GM19372 (cell line): ENCODE measurements around the gene GOLPH3L.
"Not testable (repeated sequence)": the region's sequence is repeated elsewhere in the genome, so short reads cannot be mapped to it uniquely, and the experiment has no call there.

Source experiments
- ATAC-seq: cut with Tn5 transposase; IDR thresholded peaks from one replicate; pipeline ENCODE4 v1.9.1; 2021; ENCODE audit warnings: mild to moderate bottlenecking, low read depth, moderate library complexity; ENCODE audit not compliant: unreplicated experiment

The GOLPH3L gene

DNA sequence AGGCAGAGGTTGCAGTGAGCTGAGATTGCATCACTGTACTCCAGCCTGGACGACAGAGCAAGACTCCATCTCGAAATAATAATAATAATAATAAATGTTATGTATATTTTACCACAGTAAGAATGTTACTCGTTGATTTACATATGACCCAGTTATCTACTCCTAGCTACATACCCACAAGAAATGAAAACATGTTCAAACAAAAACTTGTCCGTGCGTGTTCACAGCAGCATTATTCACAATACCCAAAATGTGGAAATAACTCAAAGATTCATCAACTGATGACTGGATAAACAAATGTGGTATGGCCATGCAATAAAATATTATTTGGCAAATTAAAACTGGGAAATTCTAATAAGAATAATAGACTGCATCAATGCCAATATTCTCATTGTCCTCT is 35.8 kb downstream of the GOLPH3L start:
- no peak for ATAC-seq

DNA sequence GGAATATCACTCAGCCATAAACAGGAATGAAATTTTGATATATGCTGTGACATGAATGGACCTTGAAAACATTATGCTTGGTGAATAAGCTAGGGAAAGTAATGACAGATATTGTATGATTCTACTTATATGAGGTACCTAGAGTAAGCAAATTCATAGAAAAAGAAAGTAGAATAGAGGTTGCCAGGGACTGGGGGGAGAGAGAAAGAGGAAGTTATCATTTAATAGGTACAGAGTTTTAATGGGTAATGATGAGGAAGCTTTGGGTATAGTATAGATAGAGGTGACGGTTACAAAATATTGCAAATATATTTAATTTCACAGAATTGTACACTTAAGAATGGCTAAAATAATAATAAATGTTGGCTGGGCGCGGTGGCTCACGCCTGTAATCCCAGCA is 36.4 kb downstream of the GOLPH3L start:
- no peak for ATAC-seq

DNA sequence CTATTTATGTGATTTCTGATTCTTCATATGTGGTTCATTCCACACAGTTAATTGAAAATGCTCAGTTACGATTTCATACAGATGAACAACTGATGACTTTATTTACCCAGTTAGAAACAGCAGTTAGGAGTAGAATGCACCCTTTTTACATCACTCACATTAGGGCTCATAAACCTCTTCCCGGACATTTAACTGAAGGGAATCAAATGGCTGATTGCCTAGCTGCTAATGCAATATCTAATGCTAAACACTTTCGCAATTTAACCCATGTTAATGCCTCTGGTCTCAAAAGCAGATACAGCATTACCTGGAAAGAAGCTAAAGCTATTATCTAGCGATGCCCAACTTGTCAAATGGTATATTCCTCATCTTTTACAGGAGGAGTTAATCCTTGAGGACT is 39.9 kb downstream of the GOLPH3L start:
- not testable (repeated sequence) for ATAC-seq

DNA sequence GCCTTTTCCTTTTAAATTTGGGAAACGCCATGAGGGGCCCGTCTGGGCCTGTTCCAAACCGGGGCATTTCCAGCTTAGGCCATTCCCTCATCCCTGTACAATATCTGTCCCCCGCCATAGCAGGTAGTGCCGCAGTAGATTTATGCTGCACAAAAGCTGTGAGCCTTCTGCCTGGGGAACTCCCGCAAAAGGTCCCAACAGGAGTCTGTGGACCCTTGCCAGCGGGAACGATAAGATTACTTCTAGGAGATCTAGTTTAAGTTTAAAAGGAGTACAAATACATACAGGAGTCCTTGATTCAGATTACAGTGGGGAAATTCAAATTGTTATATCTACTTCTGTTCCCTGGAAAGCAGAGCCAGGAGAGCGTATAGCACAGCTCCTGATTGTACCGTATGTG is 42.3 kb downstream of the GOLPH3L start:
- ATAC-seq = not testable (repeated sequence)

DNA sequence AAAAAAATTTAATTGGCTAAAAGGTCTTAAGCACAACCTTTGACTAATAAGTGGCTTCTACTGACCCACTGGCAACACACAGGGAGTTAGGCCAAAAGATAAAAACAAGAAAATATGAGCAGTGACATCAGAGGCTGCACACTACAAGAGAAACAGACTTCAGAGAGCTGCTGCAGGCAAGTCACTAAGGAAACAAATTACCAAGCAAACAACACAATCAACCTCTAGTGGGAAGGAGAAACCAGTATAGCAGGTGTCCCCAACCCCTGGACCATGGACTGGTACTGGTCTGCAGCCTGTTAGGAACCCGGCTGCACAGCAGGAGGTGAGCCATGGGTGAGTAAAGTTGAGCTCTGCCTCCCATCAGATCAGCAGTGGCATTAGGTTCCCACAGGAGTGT is 46.8 kb downstream of the GOLPH3L start:
- ATAC-seq = no peak

DNA sequence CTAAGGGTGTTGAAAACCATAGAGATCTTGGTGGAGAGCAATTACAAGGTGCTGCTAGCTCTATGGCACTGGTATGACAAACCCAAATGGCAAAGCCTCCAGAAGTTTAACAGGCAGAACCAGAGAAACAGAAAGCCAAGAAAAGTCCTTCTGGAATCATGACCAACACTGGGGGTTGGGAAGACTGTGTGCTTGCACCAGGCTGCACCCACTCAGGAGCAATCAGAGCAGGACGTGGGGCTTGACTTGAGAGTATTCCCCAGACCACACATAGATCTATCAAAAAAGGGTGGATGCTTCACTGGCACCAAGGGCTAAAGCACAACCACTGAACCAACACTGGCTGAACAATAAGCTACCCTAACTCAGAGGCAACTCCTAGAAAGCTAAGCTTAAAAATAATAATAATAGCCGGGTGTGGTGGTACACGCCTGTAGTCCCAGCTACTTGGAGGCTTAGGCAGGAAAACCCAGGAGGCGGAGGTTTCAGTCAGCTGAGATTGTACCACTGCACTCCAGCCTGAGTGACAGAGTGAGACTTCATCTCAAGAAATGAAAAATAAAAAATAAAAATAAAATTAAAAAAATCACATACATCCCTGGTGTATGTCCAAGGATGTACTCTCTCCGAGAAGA is 47.4 kb downstream of the GOLPH3L start:
- ATAC-seq = no peak

DNA sequence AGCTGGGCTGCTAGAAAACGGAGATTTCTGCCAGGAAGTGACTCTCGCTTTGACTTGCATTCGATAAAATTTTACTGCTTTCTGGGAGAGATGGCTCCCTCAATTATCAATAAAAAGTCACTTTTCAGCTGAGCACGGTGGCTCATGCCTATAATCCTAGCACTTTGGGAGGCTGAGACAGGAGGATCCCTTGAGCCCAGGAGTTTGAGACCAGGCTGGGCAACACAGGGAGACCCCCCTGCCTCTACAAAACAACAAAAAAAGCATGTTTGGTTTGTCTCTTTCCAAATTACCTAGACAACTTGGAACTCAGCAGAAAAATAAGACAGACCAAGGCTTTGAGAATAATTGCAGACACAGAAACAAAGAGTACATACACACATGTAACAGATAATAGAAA is 54.7 kb downstream of the GOLPH3L start:
- no peak for ATAC-seq

DNA sequence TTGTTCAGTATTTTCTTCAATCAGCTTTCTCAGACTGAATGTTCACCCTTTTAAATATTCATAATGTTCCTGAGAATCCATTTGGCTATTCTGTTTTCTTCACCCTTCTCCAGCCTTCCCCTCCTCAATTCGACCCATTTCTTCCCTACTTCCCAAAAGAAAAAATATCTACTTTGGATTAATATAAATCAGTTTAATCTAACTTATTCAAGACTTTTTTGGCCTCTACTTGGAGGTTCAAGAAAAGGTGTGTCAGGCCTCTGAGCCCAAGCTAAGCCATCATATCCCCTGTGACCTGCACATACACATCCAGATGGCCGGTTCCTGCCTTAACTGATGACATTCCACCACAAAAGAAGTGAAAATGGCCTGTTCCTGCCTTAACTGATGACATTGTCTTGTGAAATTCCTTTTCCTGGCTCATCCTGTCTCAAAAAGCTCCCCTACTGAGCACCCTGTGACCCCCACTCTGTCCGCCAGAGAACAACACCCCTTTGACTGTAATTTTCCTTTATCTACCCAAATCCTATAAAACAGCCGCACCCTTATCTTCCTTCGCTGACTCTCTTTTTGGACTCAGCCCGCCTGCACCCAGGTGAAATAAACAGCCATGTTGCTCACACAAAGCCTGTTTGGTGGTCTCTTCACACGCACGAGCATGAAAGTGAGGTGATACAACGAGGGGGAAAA is 55.7 kb downstream of the GOLPH3L start:
- ATAC-seq = not testable (repeated sequence)

DNA sequence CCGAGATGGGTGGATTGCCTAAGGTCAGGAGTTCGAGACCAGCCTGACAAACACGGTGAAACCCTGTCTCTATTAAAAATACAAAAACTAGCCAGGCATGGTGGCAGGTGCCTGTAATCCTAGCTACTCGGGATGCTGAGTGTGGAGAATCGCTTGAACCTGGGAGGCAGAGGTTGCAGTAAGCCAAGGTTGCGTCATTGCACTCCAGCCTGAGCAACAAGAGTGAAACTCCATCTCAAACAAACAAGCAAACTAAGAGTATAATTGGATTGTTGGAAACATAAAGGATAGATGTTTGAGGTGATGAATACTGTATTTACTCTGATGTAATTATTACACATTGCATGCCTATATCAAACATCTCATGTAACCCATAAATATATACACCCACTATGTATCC is 58.5 kb downstream of the GOLPH3L start:
- ATAC-seq = not testable (repeated sequence)

DNA sequence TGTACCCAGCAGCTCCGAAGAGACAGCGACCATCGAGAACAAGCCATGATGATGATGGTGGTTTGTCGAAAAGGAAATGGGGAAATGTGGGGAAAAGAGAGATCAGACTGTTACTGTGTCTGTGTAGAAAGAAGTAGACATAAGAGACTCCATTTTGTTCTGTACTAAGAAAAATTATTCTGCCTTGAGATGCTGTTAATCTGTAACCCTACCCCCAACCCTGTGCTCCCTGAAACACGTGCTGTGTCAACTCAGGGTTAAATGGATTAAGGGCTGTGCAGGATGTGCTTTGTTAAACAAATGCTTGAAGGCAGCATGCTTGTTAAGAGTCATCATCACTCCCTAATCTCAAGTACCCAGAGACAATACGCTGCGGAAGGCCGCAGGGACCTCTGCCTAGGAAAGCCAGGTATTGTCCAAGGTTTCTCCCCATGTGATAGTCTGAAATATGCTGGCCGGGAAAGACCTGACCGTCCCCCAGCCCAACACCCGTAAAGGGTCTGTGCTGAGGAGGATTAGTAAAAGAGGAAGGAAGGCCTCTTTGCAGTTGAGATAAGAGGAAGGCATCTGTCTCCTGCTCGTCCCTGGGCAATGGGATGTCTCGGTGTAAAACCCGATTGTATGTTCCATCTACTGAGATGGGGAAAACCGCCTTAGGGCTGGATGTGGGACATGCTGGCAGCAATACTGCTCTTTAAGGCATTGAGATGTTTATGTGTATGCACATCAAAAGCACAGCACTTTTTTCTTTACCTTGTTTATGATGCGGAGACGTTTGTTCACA is 61.9 kb downstream of the GOLPH3L start:
- not testable (repeated sequence) for ATAC-seq

DNA sequence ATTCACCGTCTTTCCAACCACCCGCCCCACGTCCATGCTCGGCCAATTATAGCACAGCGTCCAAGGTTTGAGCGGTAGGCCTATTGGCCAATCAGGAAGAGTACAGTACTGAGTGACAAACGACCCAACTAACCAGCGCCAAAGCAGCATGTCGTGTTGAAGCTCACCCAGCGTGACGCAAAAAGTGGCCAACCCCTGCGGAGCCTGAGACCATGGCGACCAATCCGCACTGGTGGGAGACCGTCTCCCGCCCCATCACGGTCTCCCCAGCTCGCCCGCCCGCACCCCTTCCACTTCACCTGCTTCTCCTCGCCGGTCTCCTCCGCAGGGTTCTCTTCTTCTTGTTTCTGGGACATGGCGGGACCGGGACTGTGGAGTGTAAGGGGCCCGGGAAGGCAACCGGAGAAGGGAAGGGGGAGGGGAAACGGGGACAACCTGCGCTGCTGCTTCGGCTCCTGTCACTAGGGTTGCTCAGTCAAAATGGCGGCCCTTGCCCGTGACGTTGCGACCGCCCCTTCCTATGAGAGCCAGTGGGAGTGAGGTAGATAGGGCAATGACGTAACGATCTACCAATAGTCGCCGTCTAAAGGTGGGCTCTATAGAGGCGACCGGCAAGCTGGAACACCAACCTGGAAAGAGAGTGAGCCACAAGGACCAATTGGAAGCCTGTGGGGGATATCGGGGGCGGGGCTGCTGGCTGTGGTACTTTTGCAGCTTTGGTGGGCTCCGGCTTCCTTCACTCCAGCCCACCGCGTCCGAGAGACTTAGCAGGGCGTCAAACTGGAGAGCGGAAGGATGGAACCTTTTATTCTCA is 67.6 kb downstream of the GOLPH3L start, which contains the start of gene ENSA:
ENSA (minus strand) TSS at position 498 of the 814 bp plus-strand sequence; CDS start at position 356, 142 bp downstream.
- ATAC-seq = peak; percentile 86

DNA sequence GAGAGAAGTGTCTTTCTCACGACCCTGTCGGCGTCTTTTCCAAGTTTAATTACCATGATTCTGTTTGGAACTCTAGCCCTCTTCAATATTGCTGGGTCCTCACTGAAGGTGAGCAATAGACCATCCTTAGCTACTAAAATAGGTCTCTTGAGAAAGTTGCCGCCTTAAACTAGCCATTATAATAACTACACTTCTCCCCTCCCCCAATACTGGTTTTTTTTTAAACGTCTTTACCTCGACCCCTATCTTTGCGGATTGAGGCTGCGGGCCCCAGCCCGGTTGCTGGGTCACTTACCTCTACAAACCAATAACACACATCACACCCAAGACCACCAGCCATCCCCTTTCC is 68.2 kb downstream of the GOLPH3L start:
- no peak for ATAC-seq

DNA sequence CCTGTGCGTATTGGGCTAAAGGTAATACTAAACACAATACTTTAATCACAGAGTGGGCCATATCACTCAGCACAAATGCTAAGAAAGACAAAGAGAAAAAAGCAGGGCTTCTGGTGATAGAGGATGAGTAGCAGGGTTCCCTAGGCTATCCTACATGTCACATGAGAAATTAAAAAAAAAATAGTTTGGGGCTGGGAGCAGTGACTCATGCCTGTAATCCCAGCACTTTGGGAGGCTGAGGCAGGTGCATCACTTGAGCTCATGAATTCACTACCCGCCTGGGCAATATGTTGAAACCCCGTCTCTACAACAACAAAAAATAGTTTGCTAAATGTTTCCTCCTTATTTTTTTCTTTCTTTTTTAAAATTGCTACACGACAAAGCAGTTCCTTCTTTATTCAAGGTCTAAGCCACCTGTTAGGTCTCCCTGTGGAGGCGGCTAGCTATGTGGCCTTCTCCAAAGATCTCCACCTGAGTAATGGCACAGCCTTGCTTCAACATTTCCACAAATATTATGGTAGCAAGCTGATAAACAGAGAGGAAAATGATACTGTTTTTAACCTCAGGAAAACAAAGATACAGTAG is 69.0 kb downstream of the GOLPH3L start:
- no peak for ATAC-seq

DNA sequence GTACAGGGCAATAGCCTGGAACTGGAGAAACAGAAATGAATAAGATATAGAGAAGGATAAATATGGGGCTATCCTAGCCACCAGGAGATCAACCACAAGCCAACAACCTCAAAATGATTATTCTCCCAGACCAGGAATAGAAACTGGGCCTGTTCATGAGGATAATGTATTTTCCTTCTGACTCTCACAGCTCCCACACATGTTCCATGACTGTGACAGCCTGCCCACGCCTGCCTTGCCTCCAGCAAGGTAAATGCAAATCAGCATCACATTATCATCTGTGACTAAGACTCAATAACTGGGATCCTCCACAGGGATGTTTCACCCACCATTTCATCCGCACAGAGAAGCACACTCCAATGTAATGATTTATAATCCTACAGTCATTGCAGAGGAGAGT is 70.8 kb downstream of the GOLPH3L start:
- no peak for ATAC-seq

DNA sequence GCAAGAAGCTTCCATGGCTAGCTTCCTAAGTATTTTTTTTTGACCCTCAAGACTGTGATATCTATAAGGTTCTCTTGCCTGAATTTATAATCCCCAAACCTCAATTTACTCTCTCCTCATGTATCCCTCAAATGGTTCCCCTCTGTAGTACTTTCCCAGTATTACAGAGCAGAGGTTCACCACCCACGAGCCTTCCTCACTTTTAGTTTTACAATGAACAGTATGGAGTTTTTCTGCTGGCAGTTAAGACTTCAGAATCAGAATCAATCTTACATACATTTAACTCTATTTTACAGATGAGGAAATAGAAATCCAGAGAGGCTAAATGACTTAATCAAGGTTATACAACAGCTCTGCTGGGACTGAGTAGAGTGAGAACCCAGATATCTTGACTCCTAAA is 72.4 kb downstream of the GOLPH3L start:
- ATAC-seq = not testable (repeated sequence)

DNA sequence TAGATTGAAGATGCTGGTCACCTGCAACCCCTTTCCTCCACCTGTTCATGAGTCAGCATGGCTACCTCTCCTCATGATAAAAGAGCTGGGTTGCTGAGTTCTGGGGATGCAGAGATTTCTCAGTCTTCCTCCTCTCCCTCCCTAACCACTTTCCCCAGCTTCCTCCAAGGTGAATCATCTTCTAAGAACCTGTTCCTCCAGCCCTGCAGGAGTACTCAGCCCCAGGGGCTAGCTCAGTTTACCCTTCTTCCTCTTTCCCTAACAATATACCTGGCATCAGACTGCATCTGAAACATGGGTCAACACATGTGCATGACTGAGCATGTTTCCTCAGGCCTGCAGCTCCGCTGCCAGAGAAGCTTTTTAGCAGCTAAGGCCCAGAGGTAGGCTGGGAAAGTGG is 72.8 kb downstream of the GOLPH3L start:
- not testable (repeated sequence) for ATAC-seq

DNA sequence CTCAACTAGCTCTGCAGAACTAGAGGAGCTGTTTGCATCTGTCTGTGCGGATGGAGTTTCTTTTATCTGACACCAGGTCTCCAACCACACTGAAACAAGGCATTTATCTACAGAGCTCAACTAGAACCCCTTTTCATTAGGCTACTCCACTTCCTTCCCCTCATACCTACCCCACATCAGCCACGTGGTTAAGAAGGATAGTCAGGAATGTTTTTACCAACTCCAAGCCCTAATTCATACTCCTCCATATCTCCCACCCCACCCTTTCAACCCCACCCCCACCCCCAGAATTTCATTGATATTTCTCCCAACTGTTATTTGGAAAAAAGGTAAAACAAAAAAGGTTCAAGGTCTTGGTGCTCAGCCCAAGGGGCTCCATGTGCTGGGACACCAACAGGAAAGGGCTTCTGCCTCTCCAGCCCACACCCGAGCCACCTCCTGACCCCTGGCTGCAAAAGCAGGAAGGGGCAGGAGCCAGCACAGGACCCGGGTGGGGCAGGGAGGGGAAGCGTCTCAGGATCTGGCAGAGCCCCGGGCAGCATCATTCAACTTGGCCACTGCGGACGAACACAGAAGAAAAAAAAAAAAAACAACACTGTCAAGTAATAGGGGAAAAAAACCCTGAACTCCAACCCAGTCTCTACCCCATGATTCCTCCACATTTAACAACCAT is 74.5 kb downstream of the GOLPH3L start:
- ATAC-seq = no peak

DNA sequence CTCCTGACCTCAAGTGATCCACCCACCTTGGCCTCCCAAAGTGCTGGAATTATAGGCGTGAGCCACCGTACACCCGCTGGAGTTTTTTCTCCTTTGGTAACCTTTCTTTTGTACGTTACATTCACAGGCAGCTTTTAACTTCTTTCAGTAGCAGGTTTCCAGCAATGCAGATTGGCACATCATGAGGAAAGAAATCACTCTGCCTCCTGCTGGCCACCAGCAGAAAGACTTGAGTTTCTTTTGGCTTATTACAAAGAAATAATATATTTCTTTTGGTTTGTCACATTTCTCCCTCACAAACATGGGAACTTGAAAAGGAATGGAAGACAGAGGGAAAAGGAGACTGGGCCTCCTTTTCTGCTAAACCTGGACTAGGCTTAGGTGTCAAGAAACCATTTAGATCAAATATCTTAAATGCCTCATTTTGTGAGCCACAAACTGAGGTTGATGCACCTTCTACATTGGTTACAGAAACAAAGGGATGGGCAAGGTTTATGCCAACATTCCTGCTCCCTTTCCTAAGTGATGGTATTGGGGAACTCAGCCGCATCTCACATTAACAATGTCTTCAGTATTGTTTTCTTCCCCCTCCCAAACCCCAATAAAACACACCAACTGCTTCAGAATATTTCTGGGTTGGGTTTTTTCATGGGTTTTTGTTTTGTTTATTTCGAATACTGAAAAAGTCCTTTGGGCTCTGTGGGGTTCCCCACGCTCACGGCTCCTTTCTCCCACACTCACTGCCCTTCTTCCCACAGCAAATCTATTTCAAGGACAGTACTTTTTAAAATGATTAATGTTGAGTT is 75.3 kb downstream of the GOLPH3L start:
- ATAC-seq = no peak

DNA sequence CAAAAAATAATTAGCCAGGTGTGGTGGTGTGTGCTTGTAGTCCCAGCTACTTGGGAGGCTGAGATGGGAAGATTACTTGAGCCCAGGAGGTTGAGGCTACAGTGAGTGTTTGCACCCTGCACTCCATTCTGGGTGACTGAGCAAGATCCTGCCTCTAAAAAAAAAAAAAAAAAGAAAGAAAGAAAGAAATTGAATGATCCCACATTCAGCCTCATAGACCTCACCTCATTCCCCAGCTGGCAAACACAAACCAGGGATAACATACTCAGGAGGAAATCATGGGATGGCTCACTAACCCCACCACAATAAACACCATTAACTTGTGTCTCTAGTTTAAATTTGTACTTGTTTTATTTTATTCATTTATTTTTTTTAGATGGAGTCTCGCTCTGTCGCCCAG is 76.0 kb downstream of the GOLPH3L start:
- ATAC-seq = no peak
